Vagina (tissue), 2 donors: ENCODE data around the gene DNAH8. TPM values are rescaled to one million over a fixed set of nuclear protein-coding genes. Genes with fewer than 3 reads are reported as not detected.

ENCODE experiments used
- DNase-seq, 2 donors: peaks; one replicate each; pipeline ENCODE4 v3.0.0-alpha.2; 2017; ENCODE audit errors: extremely low spot score in 2 of 2
- H3K27ac ChIP-seq: fragments of 200-600 bp; sonication (generic); one replicate; pipeline ENCODE4 v1.5.1; 2019
- H3K27me3 ChIP-seq: fragments of 200-600 bp; sonication (generic); one replicate; pipeline ENCODE4 v1.5.1; 2019
- H3K36me3 ChIP-seq, 2 donors: fragments of 200-600 bp; sonication (generic); one replicate each; pipeline ENCODE4 v1.5.1; 2017 to 2019
- H3K4me1 ChIP-seq: fragments of 200-600 bp; sonication (generic); one replicate; pipeline ENCODE4 v1.5.1; 2019
- H3K4me3 ChIP-seq, 2 donors: fragments of 200-600 bp; sonication (generic); 1 replicate in 1 of 2; 2 replicates in 1 of 2; pipeline ENCODE4 v1.5.1; 2016 to 2019
- H3K9me3 ChIP-seq: fragments of 200-600 bp; sonication (generic); one replicate; pipeline ENCODE4 v1.5.1; 2019
- CTCF ChIP-seq, 3 experiments: fragments of 450-650 bp in 2 of 3; fragments of 200-600 bp in 1 of 3; sonication (generic) in 1 of 3; IDR thresholded peaks; one replicate each; pipeline ENCODE4 v1.5.1; 2017 to 2019; ENCODE audit warnings: antibody characterized with exemption in 3 of 3, mild to moderate bottlenecking in 2 of 3, moderate library complexity in 2 of 3
- POLR2A ChIP-seq, 2 donors: fragments of 450-650 bp; IDR thresholded peaks; one replicate each; pipeline ENCODE4 v1.6.1; 2017; ENCODE audit warnings: antibody characterized with exemption in 2 of 2, mild to moderate bottlenecking in 2 of 2, moderate library complexity in 2 of 2
- POLR2AphosphoS5 ChIP-seq, 2 donors: sonication (generic); formaldehyde crosslinking; IDR thresholded peaks; one replicate each; pipeline ENCODE4 v1.9.0; 2017; ENCODE audit warnings: antibody characterized with exemption in 2 of 2, mild to moderate bottlenecking in 2 of 2, low read depth in 1 of 2; ENCODE audit not compliant: insufficient read depth in 1 of 2
- intact Hi-C: fragments of 100-400 bp; cut with DNase I; formaldehyde crosslinking; loops from one replicate; pipeline ENCODE4 v1.15.1; 2023
- total RNA-seq: library from RNA; depleted of rRNA; stranded (reverse); fragments of >200 nt; gene quantifications from one replicate; pipeline ENCODE4 v1.2.3, GENCODE V29; 2016

The DNAH8 gene
- total RNA-seq, 1 donor from 2014 or later = not detected

- Histone ChIP-seq H3K4me3 (no peak overlapping the region), H3K36me3 (no peaks in the 10 kb centered on the region), H3K9me3 (no peaks in the 10 kb centered on the region), H3K27me3 (no peaks in the 10 kb centered on the region), H3K27ac (no peak overlapping the region), H3K4me1 (no peaks in the 10 kb centered on the region)
- TF ChIP-seq POLR2A (IDR thresholded peaks at IDR 0.05) = no peak
- no peak for TF ChIP-seq CTCF (IDR thresholded peaks at IDR 0.05)
- TF ChIP-seq POLR2AphosphoS5 (IDR thresholded peaks at IDR 0.05; ENCODE audit: insufficient read depth in 1 of 2, low read depth in 1 of 2) = no peak
- no peak for DNase-seq
- intact Hi-C loops = no loop called here
Measured at GRCh38 chr6:39061588-39061987, 346.5 kb downstream of the DNAH8 start.

GRCh38 chr6:39062014-39062740 lies 347.1 kb downstream of the DNAH8 start:
- H3K27me3 ChIP-seq = no peaks in the 10 kb centered on the region
- DNase-seq = no peak
- H3K4me1 ChIP-seq = no peaks in the 10 kb centered on the region
- no peak overlapping the region for H3K4me3 ChIP-seq
- intact Hi-C loops = no loop called here
- H3K27ac ChIP-seq = no peak overlapping the region
- no peaks in the 10 kb centered on the region for H3K9me3 ChIP-seq
- no peak for TF ChIP-seq POLR2A (IDR thresholded peaks at IDR 0.05)
- no peak for TF ChIP-seq POLR2AphosphoS5 (IDR thresholded peaks at IDR 0.05; ENCODE audit: insufficient read depth in 1 of 2, low read depth in 1 of 2)
- no peak for TF ChIP-seq CTCF (IDR thresholded peaks at IDR 0.05)
- no peaks in the 10 kb centered on the region for H3K36me3 ChIP-seq

GRCh38 chr6:39063526-39063925 lies 348.4 kb downstream of the DNAH8 start:
- Histone ChIP-seq H3K4me3 (no peak overlapping the region), H3K9me3 (no peaks in the 10 kb centered on the region), H3K27ac (no peak overlapping the region), H3K36me3 (no peaks in the 10 kb centered on the region), H3K4me1 (no peaks in the 10 kb centered on the region), H3K27me3 (no peaks in the 10 kb centered on the region)
- no peak for TF ChIP-seq POLR2AphosphoS5 (IDR thresholded peaks at IDR 0.05; ENCODE audit: insufficient read depth in 1 of 2, low read depth in 1 of 2)
- TF ChIP-seq CTCF (IDR thresholded peaks at IDR 0.05) = no peak
- TF ChIP-seq POLR2A (IDR thresholded peaks at IDR 0.05) = no peak
- intact Hi-C loops = no loop called here
- DNase-seq = no peak

GRCh38 chr6:39065561-39065960 lies 350.4 kb downstream of the DNAH8 start:
- TF ChIP-seq POLR2AphosphoS5 (IDR thresholded peaks at IDR 0.05; ENCODE audit: insufficient read depth in 1 of 2, low read depth in 1 of 2) (no peak), CTCF (IDR thresholded peaks at IDR 0.05) (no peak), POLR2A (IDR thresholded peaks at IDR 0.05) (no peak)
- Histone ChIP-seq H3K9me3 (no peaks in the 10 kb centered on the region), H3K36me3 (no peaks in the 10 kb centered on the region), H3K4me1 (no peaks in the 10 kb centered on the region), H3K4me3 (no peak overlapping the region), H3K27ac (no peak overlapping the region), H3K27me3 (no peaks in the 10 kb centered on the region)
- intact Hi-C loops = no loop called here
- no peak for DNase-seq

- Histone ChIP-seq H3K4me1 (no peaks in the 10 kb centered on the region), H3K4me3 (no peak overlapping the region), H3K36me3 (no peaks in the 10 kb centered on the region), H3K27ac (no peak overlapping the region), H3K9me3 (no peaks in the 10 kb centered on the region), H3K27me3 (no peaks in the 10 kb centered on the region)
- TF ChIP-seq POLR2AphosphoS5 (IDR thresholded peaks at IDR 0.05; ENCODE audit: insufficient read depth in 1 of 2, low read depth in 1 of 2) (no peak), CTCF (IDR thresholded peaks at IDR 0.05) (no peak), POLR2A (IDR thresholded peaks at IDR 0.05) (no peak)
- intact Hi-C loops = no loop called here
- DNase-seq = no peak
Measured at GRCh38 chr6:39068391-39068790, 353.3 kb downstream of the DNAH8 start.
